ENCODE measurements around the gene LACTBL1. TPM values are rescaled to one million over a fixed set of nuclear protein-coding genes. Genes with fewer than 3 reads are reported as not detected.
"Not testable (repeated sequence)": the region's sequence is repeated elsewhere in the genome, so short reads cannot be mapped to it uniquely, and the experiment has no call there.

LACTBL1 gene
- total and polyA plus RNA-seq, 2 experiments from 2014 or later: not detected

DNA sequence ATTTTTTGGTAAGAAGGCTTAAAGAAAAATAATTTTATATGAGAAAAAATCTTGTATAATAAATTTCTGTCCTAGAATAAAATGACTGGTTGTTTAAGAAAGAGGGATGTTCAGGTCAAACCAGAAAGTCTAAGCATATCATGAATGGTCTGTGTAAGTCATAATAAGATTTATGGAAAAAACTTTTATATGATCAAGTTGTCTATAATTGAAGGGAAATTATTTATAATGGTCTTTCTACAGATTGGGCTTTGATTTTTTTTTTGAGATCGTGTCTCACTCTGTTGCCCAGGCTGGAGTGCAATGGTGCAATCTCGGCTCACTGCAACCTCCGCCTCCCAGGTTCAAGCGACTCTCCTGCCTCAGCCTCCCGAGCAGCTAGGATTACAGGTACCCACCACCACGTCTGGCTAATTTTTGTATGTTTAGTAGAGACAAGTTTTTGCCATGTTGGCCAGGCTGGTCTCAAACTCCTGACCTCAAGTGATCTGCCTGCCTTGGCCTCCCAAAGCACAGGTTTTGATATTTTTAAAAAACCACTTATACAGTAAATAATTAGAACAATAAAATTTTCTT is 20.6 kb upstream of the LACTBL1 start:
- not testable (repeated sequence) for H3K27ac Mint-ChIP-seq; ATAC-seq; H3K79me2 ChIP-seq (replicated peaks; ENCODE audit: insufficient read depth)

DNA sequence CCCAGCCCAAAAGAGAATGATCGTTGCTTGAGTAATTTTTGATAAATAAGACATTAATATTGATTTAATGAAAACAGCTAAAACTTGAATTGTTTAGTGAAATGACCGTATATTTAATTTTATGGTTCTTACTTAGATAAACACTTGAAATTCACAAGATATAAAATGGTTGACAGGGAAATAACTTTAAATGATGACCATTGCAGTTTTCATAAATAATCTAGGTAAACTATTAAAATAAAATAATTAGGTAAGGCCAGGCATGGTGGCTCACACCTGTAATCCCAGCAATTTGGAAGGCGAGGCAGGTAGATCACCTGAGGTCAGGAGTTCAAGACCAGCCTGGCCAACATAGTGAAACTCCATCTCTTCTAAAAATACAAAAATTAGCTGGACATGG is 19.7 kb upstream of the LACTBL1 start:
- peaks cover 38% of the 10 kb centered on the region for H3K9me3 Mint-ChIP-seq
- not testable (repeated sequence) for H3K27ac Mint-ChIP-seq; H3K36me3 Mint-ChIP-seq (ENCODE audit: low read depth); H3K27me3 ChIP-seq (ENCODE audit: insufficient read depth); H3K79me2 ChIP-seq (replicated peaks; ENCODE audit: insufficient read depth); H4K20me1 ChIP-seq (replicated peaks; ENCODE audit: insufficient read depth); ATAC-seq; H3K36me3 ChIP-seq (ENCODE audit: insufficient read depth); H3K4me2 ChIP-seq; DNase-seq (ENCODE audit: low spot score); H3K4me1 ChIP-seq (ENCODE audit: insufficient read depth); H3K27ac ChIP-seq (ENCODE audit: low read depth); H3K9me2 ChIP-seq (ENCODE audit: insufficient read depth); H3K4me1 Mint-ChIP-seq; H3K4me3 Mint-ChIP-seq; H2AFZ ChIP-seq; H3K4me3 ChIP-seq; H3F3A ChIP-seq (replicated peaks; ENCODE audit: low read depth); H3K27me3 Mint-ChIP-seq (ENCODE audit: insufficient read depth, low read depth, poor library complexity)

More for the DNA sequence above, 20.6 kb upstream of the LACTBL1 start:
- not testable (repeated sequence) for H3K4me1 ChIP-seq (ENCODE audit: insufficient read depth); H3K4me1 Mint-ChIP-seq; H3K27me3 Mint-ChIP-seq (ENCODE audit: insufficient read depth, low read depth, poor library complexity); H3K36me3 Mint-ChIP-seq (ENCODE audit: low read depth); H3K9me2 ChIP-seq (ENCODE audit: insufficient read depth); H3K4me2 ChIP-seq; H3F3A ChIP-seq (replicated peaks; ENCODE audit: low read depth); H3K27me3 ChIP-seq (ENCODE audit: insufficient read depth); H3K4me3 Mint-ChIP-seq; H3K36me3 ChIP-seq (ENCODE audit: insufficient read depth); H2AFZ ChIP-seq; H3K27ac ChIP-seq (ENCODE audit: low read depth); H4K20me1 ChIP-seq (replicated peaks; ENCODE audit: insufficient read depth); H3K4me3 ChIP-seq
- peaks cover 38% of the 10 kb centered on the region for H3K9me3 Mint-ChIP-seq
- peak; percentile 59 for DNase-seq (ENCODE audit: low spot score)

DNA sequence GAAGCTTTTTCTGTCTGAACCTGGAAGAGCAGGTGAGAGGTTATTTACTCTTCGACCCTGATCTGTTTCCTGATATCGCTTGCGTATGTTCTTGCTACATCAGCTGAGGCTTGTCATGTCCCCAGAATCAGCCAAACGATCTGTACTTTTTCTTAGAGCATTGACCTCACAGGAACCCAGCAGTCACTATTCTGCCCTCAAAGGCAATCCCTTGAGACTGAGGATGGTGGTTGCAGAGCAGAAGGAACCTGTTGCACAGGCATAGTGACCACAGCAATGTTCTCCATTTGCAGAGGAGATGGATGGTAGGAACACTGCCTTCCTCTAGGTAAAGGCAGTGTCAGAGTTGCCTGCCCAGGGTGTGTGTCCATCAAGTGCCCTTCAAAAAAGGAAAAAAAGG is 11.3 kb upstream of the LACTBL1 start:
- no peaks in the 10 kb centered on the region for H4K20me1 ChIP-seq (replicated peaks; ENCODE audit: insufficient read depth)
- peaks cover 3% of the 10 kb centered on the region for H3K27me3 Mint-ChIP-seq (ENCODE audit: insufficient read depth, low read depth, poor library complexity)

DNA sequence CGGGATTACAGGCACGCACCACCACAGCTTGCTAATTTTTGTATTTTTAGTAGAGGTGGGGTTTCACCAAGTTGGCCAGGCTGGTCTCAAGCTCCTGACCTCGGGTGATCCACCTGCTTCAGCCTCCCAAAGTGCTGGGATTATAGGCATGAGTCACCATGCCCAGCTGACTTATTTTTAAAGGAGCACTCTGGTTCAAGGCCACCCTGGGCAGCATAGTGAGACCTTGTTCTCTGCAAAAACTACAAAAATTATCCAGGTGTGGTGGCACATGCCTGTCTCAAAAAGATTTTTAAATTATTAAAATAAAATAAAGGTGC is 7.8 kb upstream of the LACTBL1 start:
- not testable (repeated sequence) for H3K4me1 ChIP-seq (ENCODE audit: insufficient read depth); ATAC-seq; H3K27me3 Mint-ChIP-seq (ENCODE audit: insufficient read depth, low read depth, poor library complexity); H3K27ac Mint-ChIP-seq; H3K36me3 Mint-ChIP-seq (ENCODE audit: low read depth); H3K4me3 Mint-ChIP-seq; H3K4me1 Mint-ChIP-seq; H3K27ac ChIP-seq (ENCODE audit: low read depth); H3K36me3 ChIP-seq (ENCODE audit: insufficient read depth); DNase-seq (ENCODE audit: low spot score); H3K27me3 ChIP-seq (ENCODE audit: insufficient read depth); H2AFZ ChIP-seq; H3K4me3 ChIP-seq; H4K20me1 ChIP-seq (replicated peaks; ENCODE audit: insufficient read depth); H3K9me2 ChIP-seq (ENCODE audit: insufficient read depth); H3K9me3 Mint-ChIP-seq; H3F3A ChIP-seq (replicated peaks; ENCODE audit: low read depth); H3K4me2 ChIP-seq; H3K79me2 ChIP-seq (replicated peaks; ENCODE audit: insufficient read depth)

More for the DNA sequence above, 11.3 kb upstream of the LACTBL1 start:
- no peak overlapping the region for H3K4me3 Mint-ChIP-seq
- ATAC-seq: no peak
- no peak for TF ChIP-seq STAT1 (IDR thresholded peaks at IDR 0.05; ENCODE audit: unreplicated experiment)
- TF ChIP-seq, protein P1, sequence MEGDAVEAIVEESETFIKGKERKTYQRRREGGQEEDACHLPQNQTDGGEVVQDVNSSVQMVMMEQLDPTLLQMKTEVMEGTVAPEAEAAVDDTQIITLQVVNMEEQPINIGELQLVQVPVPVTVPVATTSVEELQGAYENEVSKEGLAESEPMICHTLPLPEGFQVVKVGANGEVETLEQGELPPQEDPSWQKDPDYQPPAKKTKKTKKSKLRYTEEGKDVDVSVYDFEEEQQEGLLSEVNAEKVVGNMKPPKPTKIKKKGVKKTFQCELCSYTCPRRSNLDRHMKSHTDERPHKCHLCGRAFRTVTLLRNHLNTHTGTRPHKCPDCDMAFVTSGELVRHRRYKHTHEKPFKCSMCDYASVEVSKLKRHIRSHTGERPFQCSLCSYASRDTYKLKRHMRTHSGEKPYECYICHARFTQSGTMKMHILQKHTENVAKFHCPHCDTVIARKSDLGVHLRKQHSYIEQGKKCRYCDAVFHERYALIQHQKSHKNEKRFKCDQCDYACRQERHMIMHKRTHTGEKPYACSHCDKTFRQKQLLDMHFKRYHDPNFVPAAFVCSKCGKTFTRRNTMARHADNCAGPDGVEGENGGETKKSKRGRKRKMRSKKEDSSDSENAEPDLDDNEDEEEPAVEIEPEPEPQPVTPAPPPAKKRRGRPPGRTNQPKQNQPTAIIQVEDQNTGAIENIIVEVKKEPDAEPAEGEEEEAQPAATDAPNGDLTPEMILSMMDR (conservative IDR thresholded peaks at IDR 0.05; ENCODE audit: low read depth in 2 of 2): no peak
- no peak for TF ChIP-seq ZNF331 (CRISPR knock-in tag; IDR thresholded peaks at IDR 0.05; ENCODE audit: low read depth)
- TF ChIP-seq, protein P2, sequence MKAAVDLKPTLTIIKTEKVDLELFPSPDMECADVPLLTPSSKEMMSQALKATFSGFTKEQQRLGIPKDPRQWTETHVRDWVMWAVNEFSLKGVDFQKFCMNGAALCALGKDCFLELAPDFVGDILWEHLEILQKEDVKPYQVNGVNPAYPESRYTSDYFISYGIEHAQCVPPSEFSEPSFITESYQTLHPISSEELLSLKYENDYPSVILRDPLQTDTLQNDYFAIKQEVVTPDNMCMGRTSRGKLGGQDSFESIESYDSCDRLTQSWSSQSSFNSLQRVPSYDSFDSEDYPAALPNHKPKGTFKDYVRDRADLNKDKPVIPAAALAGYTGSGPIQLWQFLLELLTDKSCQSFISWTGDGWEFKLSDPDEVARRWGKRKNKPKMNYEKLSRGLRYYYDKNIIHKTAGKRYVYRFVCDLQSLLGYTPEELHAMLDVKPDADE (IDR thresholded peaks at IDR 0.05): no peak
- TF ChIP-seq NANOG (IDR thresholded peaks at IDR 0.05; ENCODE audit: borderline replicate concordance): no peak
- TF ChIP-seq, protein P3, sequence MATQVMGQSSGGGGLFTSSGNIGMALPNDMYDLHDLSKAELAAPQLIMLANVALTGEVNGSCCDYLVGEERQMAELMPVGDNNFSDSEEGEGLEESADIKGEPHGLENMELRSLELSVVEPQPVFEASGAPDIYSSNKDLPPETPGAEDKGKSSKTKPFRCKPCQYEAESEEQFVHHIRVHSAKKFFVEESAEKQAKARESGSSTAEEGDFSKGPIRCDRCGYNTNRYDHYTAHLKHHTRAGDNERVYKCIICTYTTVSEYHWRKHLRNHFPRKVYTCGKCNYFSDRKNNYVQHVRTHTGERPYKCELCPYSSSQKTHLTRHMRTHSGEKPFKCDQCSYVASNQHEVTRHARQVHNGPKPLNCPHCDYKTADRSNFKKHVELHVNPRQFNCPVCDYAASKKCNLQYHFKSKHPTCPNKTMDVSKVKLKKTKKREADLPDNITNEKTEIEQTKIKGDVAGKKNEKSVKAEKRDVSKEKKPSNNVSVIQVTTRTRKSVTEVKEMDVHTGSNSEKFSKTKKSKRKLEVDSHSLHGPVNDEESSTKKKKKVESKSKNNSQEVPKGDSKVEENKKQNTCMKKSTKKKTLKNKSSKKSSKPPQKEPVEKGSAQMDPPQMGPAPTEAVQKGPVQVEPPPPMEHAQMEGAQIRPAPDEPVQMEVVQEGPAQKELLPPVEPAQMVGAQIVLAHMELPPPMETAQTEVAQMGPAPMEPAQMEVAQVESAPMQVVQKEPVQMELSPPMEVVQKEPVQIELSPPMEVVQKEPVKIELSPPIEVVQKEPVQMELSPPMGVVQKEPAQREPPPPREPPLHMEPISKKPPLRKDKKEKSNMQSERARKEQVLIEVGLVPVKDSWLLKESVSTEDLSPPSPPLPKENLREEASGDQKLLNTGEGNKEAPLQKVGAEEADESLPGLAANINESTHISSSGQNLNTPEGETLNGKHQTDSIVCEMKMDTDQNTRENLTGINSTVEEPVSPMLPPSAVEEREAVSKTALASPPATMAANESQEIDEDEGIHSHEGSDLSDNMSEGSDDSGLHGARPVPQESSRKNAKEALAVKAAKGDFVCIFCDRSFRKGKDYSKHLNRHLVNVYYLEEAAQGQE (IDR thresholded peaks at IDR 0.05; ENCODE audit: unreplicated experiment): no peak
- no peak for TF ChIP-seq EZH2phosphoT487 (IDR thresholded peaks at IDR 0.05; ENCODE audit: unreplicated experiment)
- no peak for TF ChIP-seq JUNB (IDR thresholded peaks at IDR 0.05; ENCODE audit: unreplicated experiment)
- Histone ChIP-seq H3K4me2 (no peak overlapping the region), H3K27me3 (ENCODE audit: insufficient read depth) (no peaks in the 10 kb centered on the region), H3K36me3 (ENCODE audit: insufficient read depth) (no peaks in the 10 kb centered on the region), H3K9me2 (ENCODE audit: insufficient read depth) (no peaks in the 10 kb centered on the region), H3F3A (replicated peaks; ENCODE audit: low read depth) (no peaks in the 10 kb centered on the region), H3K27ac (ENCODE audit: low read depth) (no peak overlapping the region), H2AFZ (no peak overlapping the region), H3K79me2 (replicated peaks; ENCODE audit: insufficient read depth) (no peaks in the 10 kb centered on the region), H3K4me1 (ENCODE audit: insufficient read depth) (no peaks in the 10 kb centered on the region), H3K4me3 (no peak overlapping the region)
- no peaks in the 10 kb centered on the region; the same call in 2 of the 3 replicates for H3K9me3 Mint-ChIP-seq
- no peak for DNase-seq (ENCODE audit: low spot score)
- H3K27ac Mint-ChIP-seq: no peak overlapping the region
- no peaks in the 10 kb centered on the region for H3K4me1 Mint-ChIP-seq
- H3K36me3 Mint-ChIP-seq (ENCODE audit: low read depth): no peaks in the 10 kb centered on the region
